HepG2 (cell line): ENCODE measurements around the gene PCYT2. TPM values are rescaled to one million over a fixed set of nuclear protein-coding genes. Genes with fewer than 3 reads are reported as not detected.

Source experiments
- ATF4 ChIP-seq, 2 experiments: fragments of 450-650 bp in 1 of 2; sonication (generic) in 1 of 2; formaldehyde crosslinking; IDR thresholded peaks; 2 replicates each; pipeline versions ENCODE4 v1.5.0 to v1.8.0; 2020 to 2022; ENCODE audit warnings: mild to moderate bottlenecking in 1 of 2, missing genetic modification reagents in 1 of 2
- HOXA9 ChIP-seq: sonication (generic); formaldehyde crosslinking; IDR thresholded peaks from 2 replicates; pipeline ENCODE4 v1.8.1; 2022; ENCODE audit warnings: missing genetic modification reagents, mild to moderate bottlenecking, moderate library complexity, borderline replicate concordance
- KAT8 ChIP-seq: IDR thresholded peaks from 2 replicates; pipeline ENCODE4 v1.6.1; 2016; ENCODE audit warnings: missing genetic modification reagents, missing compliant biosample characterization
- PATZ1 ChIP-seq: sonication (generic); formaldehyde crosslinking; IDR thresholded peaks from 2 replicates; pipeline ENCODE4 v1.4.0; 2020; ENCODE audit warnings: missing genetic modification reagents
- PLRG1 ChIP-seq: fragments of 450-650 bp; conservative IDR thresholded peaks from 2 replicates; pipeline ENCODE4 v1.6.1; 2016
- RXRB ChIP-seq: IDR thresholded peaks from 2 replicates; pipeline ENCODE4 v1.6.1; 2016; ENCODE audit warnings: borderline replicate concordance, missing genetic modification reagents, missing compliant biosample characterization
- SIN3A ChIP-seq: IDR thresholded peaks from 2 replicates; pipeline ENCODE4 v1.6.1; 2011; ENCODE audit warnings: low read depth, mild to moderate bottlenecking, control low read depth, low read length, borderline replicate concordance
- SMARCE1 ChIP-seq: fragments of 450-650 bp; IDR thresholded peaks from 2 replicates; pipeline ENCODE4 v1.6.1; 2017; ENCODE audit warnings: borderline replicate concordance
- TFDP1 ChIP-seq: IDR thresholded peaks from 2 replicates; pipeline ENCODE4 v1.6.1; 2016; ENCODE audit warnings: missing compliant biosample characterization, missing genetic modification reagents, borderline replicate concordance
- ZBTB49 ChIP-seq: sonication (generic); formaldehyde crosslinking; IDR thresholded peaks from 2 replicates; pipeline ENCODE4 v1.4.0; 2020; ENCODE audit warnings: missing genetic modification reagents, borderline replicate concordance
- ZIK1 ChIP-seq: sonication (generic); formaldehyde crosslinking; IDR thresholded peaks from 2 replicates; pipeline ENCODE4 v1.5.0; 2020; ENCODE audit warnings: mild to moderate bottlenecking, low read depth, missing genetic modification reagents, borderline replicate concordance
- ZNF335 ChIP-seq: sonication (generic); formaldehyde crosslinking; IDR thresholded peaks from 2 replicates; pipeline ENCODE4 v1.4.0; 2020; ENCODE audit warnings: missing genetic modification reagents
- ZNF558 ChIP-seq: sonication (generic); formaldehyde crosslinking; IDR thresholded peaks from 2 replicates; pipeline ENCODE4 v1.9.0; 2022; ENCODE audit warnings: mild to moderate bottlenecking, missing genetic modification reagents, borderline replicate concordance
- ZNF768 ChIP-seq: sonication (generic); formaldehyde crosslinking; IDR thresholded peaks from 2 replicates; pipeline ENCODE4 v1.4.0; 2020; ENCODE audit warnings: missing genetic modification reagents
- ZNF770 ChIP-seq: sonication (generic); formaldehyde crosslinking; IDR thresholded peaks from 2 replicates; pipeline ENCODE4 v1.5.0; 2020; ENCODE audit warnings: mild to moderate bottlenecking, missing genetic modification reagents
- ZNF792 ChIP-seq: IDR thresholded peaks from 2 replicates; pipeline ENCODE4 v1.6.1; 2016
- polyA plus RNA-seq, 8 experiments: library from polyadenylated mRNA; depleted of rRNA in 3 of 8; stranded (reverse) in 7 of 8; unstranded in 1 of 8; fragments of >200 nt; fragmentation: Illumina TruSeq in 4 of 8; extraction: Trizol in 4 of 8; gene quantifications; 2 replicates each; pipeline versions ENCODE4 v1.2.1 to v1.2.3, GENCODE V29; 2011 to 2016; ENCODE audit warnings: low read depth in 4 of 8, missing spikeins in 1 of 8, mixed read lengths in 1 of 8; ENCODE audit not compliant: insufficient read depth in 1 of 8
- total RNA-seq, 5 experiments: library from RNA; depleted of rRNA; stranded (reverse); fragments of >200 nt; fragmentation: Illumina TruSeq; extraction: Trizol; gene quantifications; 2 replicates each; pipeline ENCODE4 v1.2.3, GENCODE V29; 2016; ENCODE audit warnings: low read depth in 1 of 5

Gene PCYT2
- total and polyA plus RNA-seq, 2 of the 13 experiments (the other 11 are each of a cell fraction or from before 2014, with no cell fraction given): 147 to 297 TPM

GRCh38 chr17:81917565-81918332 lies 6.5 kb upstream of the PCYT2 start, which contains the start of gene SIRT7 (continued):
- 0 out of 2 replicates have a peak, but pooled peaks have one; percentile 15 for TF ChIP-seq PATZ1 (CRISPR knock-in tag)
- TF ChIP-seq TFDP1 (CRISPR knock-in tag): peak; percentile 44; the same call in 1 of the 2 replicates
- TF ChIP-seq SIN3A: peak; percentile 94; the same call in 1 of the 2 replicates
- 0 out of 2 replicates have a peak, but pooled peaks have one; percentile 15 for TF ChIP-seq ZNF792 (CRISPR knock-in tag)
- no peak for TF ChIP-seq ZBTB49
- no peak for TF ChIP-seq PLRG1
- TF ChIP-seq RXRB (CRISPR knock-in tag): peak; percentile 16; the same call in 1 of the 2 replicates
- TF ChIP-seq ZNF770 (CRISPR knock-in tag): no peak
- no peak for TF ChIP-seq ATF4 (CRISPR knock-in tag; IDR thresholded peaks at IDR 0.05)
- TF ChIP-seq HOXA9 (CRISPR knock-in tag): peak; percentile 66; the same call in 1 of the 2 replicates
- TF ChIP-seq ZNF768 (CRISPR knock-in tag): peak; percentile 51
- TF ChIP-seq ZNF558 (CRISPR knock-in tag): peak; percentile 57; the same call in 1 of the 2 replicates
- TF ChIP-seq KAT8 (CRISPR knock-in tag): peak; percentile 74; the same call in 1 of the 2 replicates
- TF ChIP-seq ZNF335 (CRISPR knock-in tag): no peak
- peak; percentile 70; the same call in 1 of the 2 replicates for TF ChIP-seq ZIK1 (CRISPR knock-in tag)
- TF ChIP-seq SMARCE1: no peak
